ENCODE results near the gene PCDH15.

Gene PCDH15

DNA sequence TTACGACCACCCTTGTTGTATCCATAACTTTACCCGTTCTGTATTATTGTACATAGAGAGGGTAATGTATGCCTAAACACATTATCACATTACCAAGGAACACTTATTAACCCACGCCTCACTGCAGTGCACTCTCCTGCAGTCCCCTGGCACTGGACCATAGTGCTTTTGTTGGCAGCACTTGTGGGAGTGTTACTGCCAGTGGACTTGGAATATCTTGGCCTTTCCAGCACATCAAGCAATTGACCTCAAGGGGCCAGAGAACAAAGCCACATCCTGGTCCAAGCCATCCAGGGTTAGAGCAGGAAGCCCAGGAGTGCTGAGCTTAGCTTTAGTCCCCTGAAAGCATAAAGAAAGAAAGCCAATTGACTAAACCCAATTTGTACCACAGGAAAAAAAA is 304.2 kb downstream of the PCDH15 start:
- TF ChIP-seq, protein P1, sequence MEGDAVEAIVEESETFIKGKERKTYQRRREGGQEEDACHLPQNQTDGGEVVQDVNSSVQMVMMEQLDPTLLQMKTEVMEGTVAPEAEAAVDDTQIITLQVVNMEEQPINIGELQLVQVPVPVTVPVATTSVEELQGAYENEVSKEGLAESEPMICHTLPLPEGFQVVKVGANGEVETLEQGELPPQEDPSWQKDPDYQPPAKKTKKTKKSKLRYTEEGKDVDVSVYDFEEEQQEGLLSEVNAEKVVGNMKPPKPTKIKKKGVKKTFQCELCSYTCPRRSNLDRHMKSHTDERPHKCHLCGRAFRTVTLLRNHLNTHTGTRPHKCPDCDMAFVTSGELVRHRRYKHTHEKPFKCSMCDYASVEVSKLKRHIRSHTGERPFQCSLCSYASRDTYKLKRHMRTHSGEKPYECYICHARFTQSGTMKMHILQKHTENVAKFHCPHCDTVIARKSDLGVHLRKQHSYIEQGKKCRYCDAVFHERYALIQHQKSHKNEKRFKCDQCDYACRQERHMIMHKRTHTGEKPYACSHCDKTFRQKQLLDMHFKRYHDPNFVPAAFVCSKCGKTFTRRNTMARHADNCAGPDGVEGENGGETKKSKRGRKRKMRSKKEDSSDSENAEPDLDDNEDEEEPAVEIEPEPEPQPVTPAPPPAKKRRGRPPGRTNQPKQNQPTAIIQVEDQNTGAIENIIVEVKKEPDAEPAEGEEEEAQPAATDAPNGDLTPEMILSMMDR (IDR thresholded peaks at IDR 0.05; ENCODE audit: control insufficient read depth, extremely low read depth, insufficient read depth): no peak
- DNase-seq (ENCODE audit: low read depth): no peak
- H3K4me3 ChIP-seq (ENCODE audit: low read depth, low read length): no peak overlapping the region

DNA sequence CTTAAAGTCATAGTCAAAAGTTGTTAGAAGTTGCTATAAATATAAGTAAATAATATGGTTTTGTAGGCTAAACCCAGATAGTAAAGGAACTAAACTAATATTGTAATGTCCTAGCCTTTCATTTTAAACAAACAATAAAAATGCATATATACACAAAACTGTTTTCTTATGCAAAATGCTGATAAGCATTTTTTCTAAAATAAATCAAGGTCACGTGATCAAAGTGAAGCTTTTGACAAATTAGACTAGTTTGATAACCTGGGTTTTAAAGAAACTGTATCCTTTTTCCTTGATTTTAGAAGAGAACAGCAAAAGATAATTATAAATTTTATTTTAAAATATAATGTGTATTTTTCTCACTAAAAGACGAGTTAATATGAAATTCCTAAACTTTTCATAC is 313.3 kb downstream of the PCDH15 start:
- TF ChIP-seq, protein P1 (IDR thresholded peaks at IDR 0.05; ENCODE audit: control insufficient read depth, extremely low read depth, insufficient read depth): no peak
- peak; percentile 10 for DNase-seq (ENCODE audit: low read depth)
- H3K4me3 ChIP-seq (ENCODE audit: low read depth, low read length): no peak overlapping the region

DNA sequence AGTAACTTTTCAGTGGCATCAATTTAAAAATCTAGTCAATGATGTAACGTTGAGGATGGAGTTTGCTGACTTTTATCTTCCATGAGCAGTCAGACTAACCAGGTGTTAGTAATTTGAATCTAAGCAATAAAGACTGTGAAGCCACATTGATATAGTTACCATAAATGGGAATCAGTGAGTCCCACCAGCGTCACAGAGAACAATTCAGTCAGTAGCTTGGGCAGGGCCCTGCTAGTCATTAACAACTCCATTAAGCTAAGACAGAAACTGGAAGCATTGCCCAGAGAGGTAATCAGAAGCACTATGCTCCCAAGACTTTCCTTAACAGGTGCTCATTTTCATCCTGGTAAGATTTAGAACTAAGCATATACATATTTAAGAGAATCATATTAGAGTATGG is 315.1 kb downstream of the PCDH15 start:
- DNase-seq (ENCODE audit: low read depth): no peak
- no peak overlapping the region for H3K4me3 ChIP-seq (ENCODE audit: low read depth, low read length)
- TF ChIP-seq, protein P1 (IDR thresholded peaks at IDR 0.05; ENCODE audit: control insufficient read depth, extremely low read depth, insufficient read depth): no peak

DNA sequence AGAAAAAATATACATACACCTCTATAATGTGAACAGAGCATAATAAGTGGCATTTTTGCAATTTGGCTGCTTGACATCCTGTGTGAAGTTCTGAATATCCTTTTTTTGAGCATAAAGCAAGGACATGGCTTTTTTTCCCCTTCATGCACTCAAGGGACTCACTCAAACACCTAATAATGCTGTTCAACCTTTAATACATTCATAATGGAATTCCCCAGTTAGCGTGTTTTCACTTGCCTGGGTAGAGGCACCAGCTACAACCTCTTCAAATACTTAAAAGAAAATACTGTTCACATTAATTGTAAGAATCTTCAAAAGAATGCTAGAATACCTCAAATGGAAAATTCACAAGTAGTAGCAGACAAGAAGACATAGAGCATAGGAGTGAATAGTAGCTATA is 316.8 kb downstream of the PCDH15 start:
- H3K4me3 ChIP-seq (ENCODE audit: low read depth, low read length): no peak overlapping the region
- TF ChIP-seq, protein P1 (IDR thresholded peaks at IDR 0.05; ENCODE audit: control insufficient read depth, extremely low read depth, insufficient read depth): no peak
- no peak for DNase-seq (ENCODE audit: low read depth)

DNA sequence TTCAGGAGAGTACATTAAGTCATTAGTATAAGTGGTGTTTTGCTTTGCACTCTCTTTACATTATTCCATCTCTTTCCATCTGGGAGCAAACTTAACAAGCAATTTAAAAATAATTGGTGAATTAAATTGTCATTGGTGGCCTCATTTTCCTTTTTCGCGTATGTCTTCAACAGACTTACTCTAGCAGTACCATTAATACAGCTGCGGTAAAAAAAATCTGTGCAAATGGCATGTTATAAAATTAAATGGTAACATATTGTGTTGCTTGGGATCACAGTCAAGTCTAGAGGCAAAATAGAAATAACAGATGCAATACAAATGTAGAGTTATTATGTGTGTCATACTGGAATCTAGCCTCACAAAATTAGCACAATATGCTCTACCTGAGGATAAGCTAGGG is 322.4 kb downstream of the PCDH15 start:
- H3K4me3 ChIP-seq (ENCODE audit: low read depth, low read length): no peak overlapping the region
- TF ChIP-seq, protein P1 (IDR thresholded peaks at IDR 0.05; ENCODE audit: control insufficient read depth, extremely low read depth, insufficient read depth): no peak
- DNase-seq (ENCODE audit: low read depth): no peak

DNA sequence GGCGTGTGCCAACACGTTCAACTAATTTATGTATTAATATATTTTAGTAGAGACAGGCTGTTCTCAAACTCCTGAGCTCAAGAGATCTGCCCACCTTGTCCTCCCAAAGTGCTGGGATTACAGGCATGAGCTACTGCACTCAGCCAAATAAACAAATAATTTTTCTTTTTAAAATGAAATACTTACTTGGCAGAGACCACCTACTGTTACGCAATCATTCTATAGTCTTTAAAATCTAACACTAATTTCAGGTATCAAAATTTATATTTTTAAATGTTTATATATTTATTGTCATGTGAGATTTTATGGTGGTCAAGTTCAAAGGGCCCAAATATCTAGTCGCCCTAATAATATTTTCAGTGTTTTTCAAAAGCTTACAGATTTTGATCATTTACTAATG is 323.3 kb downstream of the PCDH15 start:
- no peak overlapping the region for H3K4me3 ChIP-seq (ENCODE audit: low read depth, low read length)
- TF ChIP-seq, protein P1 (IDR thresholded peaks at IDR 0.05; ENCODE audit: control insufficient read depth, extremely low read depth, insufficient read depth): no peak
- no peak for DNase-seq (ENCODE audit: low read depth)

DNA sequence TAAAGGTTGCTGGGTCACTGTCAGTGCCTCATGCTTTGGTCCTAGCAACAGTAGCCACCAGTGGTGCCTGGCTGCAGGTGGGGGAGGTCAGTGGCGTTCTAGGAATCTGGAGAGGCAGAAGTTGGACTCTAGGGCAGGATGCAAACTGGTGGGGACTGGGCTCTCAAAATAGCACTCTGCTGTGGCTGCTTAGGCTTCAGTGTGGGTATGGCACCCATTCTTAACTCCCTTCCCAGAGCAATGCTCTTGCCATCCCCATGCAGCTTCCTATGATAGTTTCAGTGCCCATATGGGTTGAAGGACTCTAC is 330.8 kb downstream of the PCDH15 start:
- TF ChIP-seq, protein P1 (IDR thresholded peaks at IDR 0.05; ENCODE audit: control insufficient read depth, extremely low read depth, insufficient read depth): no peak
- no peak overlapping the region for H3K4me3 ChIP-seq (ENCODE audit: low read depth, low read length)

More for the DNA sequence above, 330.8 kb downstream of the PCDH15 start:
- DNase-seq (ENCODE audit: low read depth): no peak
